ENCODE data around the gene HEXD.

Gene HEXD

GRCh38 chr17:82486231-82487094, 68.3 kb downstream of the HEXD start:
- DNase-seq (ENCODE audit: extremely low spot score) = no peak
- TF ChIP-seq ARNT (IDR thresholded peaks at IDR 0.05) (no peak), PKNOX1 (IDR thresholded peaks at IDR 0.05) (no peak), NFRKB (IDR thresholded peaks at IDR 0.05) (no peak), FOXK2 (IDR thresholded peaks at IDR 0.05) (no peak), SUZ12 (IDR thresholded peaks at IDR 0.05) (no peak), BHLHE40 (IDR thresholded peaks at IDR 0.05; ENCODE audit: borderline replicate concordance) (no peak)
- CTCF ChIA-PET = no interaction called here
- POLR2A ChIA-PET = no interaction called here

- no peak for DNase-seq (ENCODE audit: extremely low spot score)
- TF ChIP-seq CTBP1 (IDR thresholded peaks at IDR 0.05; ENCODE audit: borderline replicate concordance) (no peak), L3MBTL2 (conservative IDR thresholded peaks at IDR 0.05) (no peak), SP1 (IDR thresholded peaks at IDR 0.05) (no peak), ARNT (IDR thresholded peaks at IDR 0.05) (no peak), ELF4 (IDR thresholded peaks at IDR 0.05) (no peak), FOXK2 (IDR thresholded peaks at IDR 0.05) (no peak), BHLHE40 (IDR thresholded peaks at IDR 0.05; ENCODE audit: borderline replicate concordance) (no peak), SUZ12 (IDR thresholded peaks at IDR 0.05) (no peak), FOXM1 (IDR thresholded peaks at IDR 0.05; ENCODE audit: borderline replicate concordance) (no peak)
- POLR2A ChIA-PET = no interaction called here
- CTCF ChIA-PET = no interaction called here
These were observed 69.8 kb downstream of the HEXD start for GRCh38 chr17:82487910-82488309.

- no peak for TF ChIP-seq TARDBP (IDR thresholded peaks at IDR 0.05)
- TF ChIP-seq SUZ12 (IDR thresholded peaks at IDR 0.05) = no peak
- no peak for TF ChIP-seq LEF1 (IDR thresholded peaks at IDR 0.05; ENCODE audit: borderline replicate concordance)
- TF ChIP-seq ARNT (IDR thresholded peaks at IDR 0.05) = no peak
- no peak for TF ChIP-seq PKNOX1 (IDR thresholded peaks at IDR 0.05)
- no peak for TF ChIP-seq CTBP1 (IDR thresholded peaks at IDR 0.05; ENCODE audit: borderline replicate concordance)
- no peak for TF ChIP-seq NFRKB (IDR thresholded peaks at IDR 0.05)
These were observed 71.0 kb downstream of the HEXD start for GRCh38 chr17:82489117-82489516.

GRCh38 chr17:82489851-82490511, 71.8 kb downstream of the HEXD start:
- TF ChIP-seq ELF4 (IDR thresholded peaks at IDR 0.05) (no peak), LEF1 (IDR thresholded peaks at IDR 0.05; ENCODE audit: borderline replicate concordance) (no peak), PKNOX1 (IDR thresholded peaks at IDR 0.05) (no peak), BHLHE40 (IDR thresholded peaks at IDR 0.05; ENCODE audit: borderline replicate concordance) (no peak), TARDBP (IDR thresholded peaks at IDR 0.05) (no peak), FOXA1 (IDR thresholded peaks at IDR 0.05) (no peak), FOXK2 (IDR thresholded peaks at IDR 0.05) (no peak), SUZ12 (IDR thresholded peaks at IDR 0.05) (no peak), ZNF384 (IDR thresholded peaks at IDR 0.05) (no peak), L3MBTL2 (conservative IDR thresholded peaks at IDR 0.05) (no peak), NFRKB (IDR thresholded peaks at IDR 0.05) (no peak), SP1 (IDR thresholded peaks at IDR 0.05) (no peak), CTBP1 (IDR thresholded peaks at IDR 0.05; ENCODE audit: borderline replicate concordance) (no peak), ARNT (IDR thresholded peaks at IDR 0.05) (no peak), FOXM1 (IDR thresholded peaks at IDR 0.05; ENCODE audit: borderline replicate concordance) (no peak), HDGF (IDR thresholded peaks at IDR 0.05; ENCODE audit: borderline replicate concordance) (no peak)
- ChIA-PET POLR2A (interaction anchor here (0.6 kb wide), 1 partner anchor 29 kb away, joined by 3 read pairs; no protein-coding TSS in a partner anchor), CTCF (no interaction called here)
- DNase-seq (ENCODE audit: extremely low spot score) = no peak

More at GRCh38 chr17:82489117-82489516, 71.0 kb downstream of the HEXD start:
- ChIA-PET CTCF (no interaction called here), POLR2A (no interaction called here)
- no peak for DNase-seq (ENCODE audit: extremely low spot score)

- POLR2A ChIA-PET = interaction anchor here (0.6 to 1.6 kb wide), 2 partner anchors 28 to 29 kb away, joined by 3 to 5 read pairs; partner anchors contain the start of gene FOXK2
- CTCF ChIA-PET = no interaction called here
- no peak for DNase-seq (ENCODE audit: extremely low spot score)
- TF ChIP-seq CTBP1 (IDR thresholded peaks at IDR 0.05; ENCODE audit: borderline replicate concordance) (no peak), FOXM1 (IDR thresholded peaks at IDR 0.05; ENCODE audit: borderline replicate concordance) (no peak), L3MBTL2 (conservative IDR thresholded peaks at IDR 0.05) (no peak), ARNT (IDR thresholded peaks at IDR 0.05) (no peak)
These were observed 72.5 kb downstream of the HEXD start for GRCh38 chr17:82490512-82491195.

- ChIA-PET CTCF (no interaction called here), POLR2A (interaction anchor here (1.6 kb wide), 1 partner anchor 28 kb away, joined by 5 read pairs; the partner anchor contains the start of gene FOXK2)
- DNase-seq (ENCODE audit: extremely low spot score) = no peak
- TF ChIP-seq TARDBP (IDR thresholded peaks at IDR 0.05) (no peak), NFRKB (IDR thresholded peaks at IDR 0.05) (no peak), ELF4 (IDR thresholded peaks at IDR 0.05) (no peak), FOXM1 (IDR thresholded peaks at IDR 0.05; ENCODE audit: borderline replicate concordance) (no peak), ZNF384 (IDR thresholded peaks at IDR 0.05) (no peak), PKNOX1 (IDR thresholded peaks at IDR 0.05) (no peak), FOXA1 (IDR thresholded peaks at IDR 0.05) (no peak), FOXK2 (IDR thresholded peaks at IDR 0.05) (no peak), LEF1 (IDR thresholded peaks at IDR 0.05; ENCODE audit: borderline replicate concordance) (no peak), BHLHE40 (IDR thresholded peaks at IDR 0.05; ENCODE audit: borderline replicate concordance) (no peak), L3MBTL2 (conservative IDR thresholded peaks at IDR 0.05) (no peak), SUZ12 (IDR thresholded peaks at IDR 0.05) (no peak), CTBP1 (IDR thresholded peaks at IDR 0.05; ENCODE audit: borderline replicate concordance) (no peak), HDGF (IDR thresholded peaks at IDR 0.05; ENCODE audit: borderline replicate concordance) (no peak), SP1 (IDR thresholded peaks at IDR 0.05) (no peak), ARNT (IDR thresholded peaks at IDR 0.05) (no peak)
These were observed 73.0 kb downstream of the HEXD start for GRCh38 chr17:82491196-82491530.

Data from HEK293T (cell line).